ENCODE measurements around the gene DMPK.

Gene DMPK

DNA sequence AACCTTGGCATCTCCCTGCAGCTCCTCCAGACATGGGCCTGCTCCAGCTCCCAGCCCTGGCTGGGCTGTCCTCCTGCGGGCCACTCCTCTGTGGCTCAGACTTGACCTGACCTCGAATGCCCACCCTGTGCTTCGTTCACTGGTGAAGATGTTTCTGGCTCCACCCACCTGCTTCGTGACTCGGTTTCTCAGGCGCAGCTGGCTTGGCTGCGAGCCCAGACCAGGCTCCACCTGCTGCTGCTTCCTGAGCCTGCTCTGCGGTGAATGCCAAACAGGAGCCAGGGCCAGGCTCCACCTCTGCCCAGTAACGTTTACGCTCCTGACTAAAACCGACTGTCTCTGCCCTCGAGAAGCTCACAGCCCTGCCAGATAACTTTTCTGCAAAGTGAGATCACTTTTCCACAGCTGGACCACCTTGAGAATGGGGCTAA, 41.8 kb upstream of the DMPK start:
- no peak overlapping the region for H3K4me2 ChIP-seq (ENCODE audit: low read length)
- no peaks in the 10 kb centered on the region for H3K79me1 ChIP-seq (ENCODE audit: low read length)
- no peak overlapping the region for H3K18ac ChIP-seq (ENCODE audit: low read length)
- no peak overlapping the region for H2BK5ac ChIP-seq (ENCODE audit: low read depth, low read length, poor library complexity)
- no peak overlapping the region for H3K14ac ChIP-seq (ENCODE audit: low read length)
- WGBS (ENCODE audit: extremely low coverage, insufficient coverage, insufficient read length): no CpG with 5 or more reads among the region's 12 CpGs
- H4K91ac ChIP-seq (ENCODE audit: low read depth, low read length): no peak overlapping the region
- no peak overlapping the region for H3K4ac ChIP-seq (ENCODE audit: low read depth, low read length)
- H3K27me3 ChIP-seq (ENCODE audit: insufficient read depth, low read length): no peaks in the 10 kb centered on the region
- peaks cover 85 to 93% of the 10 kb centered on the region in 2 experiments for H3K36me3 ChIP-seq (ENCODE audit: control insufficient read depth in 1 of 2, insufficient read depth in 2 of 2, low read length in 2 of 2)
- no peak overlapping the region for H2BK120ac ChIP-seq (ENCODE audit: insufficient read depth, low read length, poor library complexity)
- no peak overlapping the region for H4K12ac ChIP-seq (ENCODE audit: low read depth, low read length)
- no peak overlapping the region for H2BK12ac ChIP-seq (ENCODE audit: low read length)
- no peak overlapping the region for H3K27ac ChIP-seq (ENCODE audit: low read depth, low read length)
- H2AK5ac ChIP-seq (ENCODE audit: low read length): no peak overlapping the region
- no peak overlapping the region for H2AFZ ChIP-seq (ENCODE audit: insufficient read depth, low read length, poor library complexity)
- no peak overlapping the region for H3K9ac ChIP-seq (ENCODE audit: low read length)
- no peak overlapping the region for H3K23ac ChIP-seq (ENCODE audit: low read length)
- no peak overlapping the region for H4K8ac ChIP-seq (ENCODE audit: low read depth, low read length)
- peaks cover 4% of the 10 kb centered on the region for H3K9me3 ChIP-seq (ENCODE audit: insufficient read depth, low read depth, low read length)
- H3K79me2 ChIP-seq (ENCODE audit: control insufficient read depth, insufficient read depth, low read length, poor library complexity): no peaks in the 10 kb centered on the region
- H3K4me3 ChIP-seq (ENCODE audit: low read depth, low read length): no peak overlapping the region
- no peaks in the 10 kb centered on the region for H3K4me1 ChIP-seq (ENCODE audit: control insufficient read depth in 1 of 2, insufficient read depth in 2 of 2, low read length in 2 of 2)
- no peak for DNase-seq

DNA sequence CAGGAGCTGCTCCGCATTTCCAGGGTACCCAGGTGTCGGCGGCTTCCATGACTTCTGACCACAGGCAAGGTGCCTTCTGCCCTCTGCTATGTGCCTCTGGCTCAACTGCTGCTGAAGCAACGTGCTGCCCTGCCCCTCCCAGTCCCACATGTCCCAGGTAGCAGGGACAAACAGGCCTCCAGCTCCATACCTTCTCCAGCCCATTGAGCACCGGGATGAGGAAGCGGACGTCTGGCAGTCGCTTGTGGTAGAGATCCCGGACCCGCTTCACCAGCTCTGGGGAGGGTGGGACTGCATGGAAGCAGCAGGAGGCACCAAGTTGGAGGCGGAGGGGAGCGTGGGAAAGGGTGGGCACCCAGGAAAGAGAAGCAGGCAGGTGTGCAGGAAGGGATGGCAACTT, 40.9 kb upstream of the DMPK start:
- no peak overlapping the region for H2BK12ac ChIP-seq (ENCODE audit: low read length)
- H3K79me2 ChIP-seq (ENCODE audit: control insufficient read depth, insufficient read depth, low read length, poor library complexity): no peaks in the 10 kb centered on the region
- H3K4ac ChIP-seq (ENCODE audit: low read depth, low read length): no peak overlapping the region
- H2BK120ac ChIP-seq (ENCODE audit: insufficient read depth, low read length, poor library complexity): no peak overlapping the region
- no peak overlapping the region for H3K27ac ChIP-seq (ENCODE audit: low read depth, low read length)
- H3K4me3 ChIP-seq (ENCODE audit: low read depth, low read length): no peak overlapping the region
- no peak overlapping the region for H3K14ac ChIP-seq (ENCODE audit: low read length)
- peaks cover 3% of the 10 kb centered on the region for H3K9me3 ChIP-seq (ENCODE audit: insufficient read depth, low read depth, low read length)
- no peaks in the 10 kb centered on the region for H3K4me1 ChIP-seq (ENCODE audit: control insufficient read depth in 1 of 2, insufficient read depth in 2 of 2, low read length in 2 of 2)
- H2AK5ac ChIP-seq (ENCODE audit: low read length): no peak overlapping the region
- no peak overlapping the region for H4K91ac ChIP-seq (ENCODE audit: low read depth, low read length)
- H3K23ac ChIP-seq (ENCODE audit: low read length): no peak overlapping the region
- no peak overlapping the region for H3K18ac ChIP-seq (ENCODE audit: low read length)
- no peak overlapping the region for H3K9ac ChIP-seq (ENCODE audit: low read length)
- no peaks in the 10 kb centered on the region for H3K27me3 ChIP-seq (ENCODE audit: insufficient read depth, low read length)
- no peaks in the 10 kb centered on the region for H3K79me1 ChIP-seq (ENCODE audit: low read length)
- H3K36me3 ChIP-seq (ENCODE audit: control insufficient read depth in 1 of 2, insufficient read depth in 2 of 2, low read length in 2 of 2): peaks cover 80 to 85% of the 10 kb centered on the region in 2 experiments
- no peak overlapping the region for H4K12ac ChIP-seq (ENCODE audit: low read depth, low read length)
- DNase-seq: no peak
- H2AFZ ChIP-seq (ENCODE audit: insufficient read depth, low read length, poor library complexity): no peak overlapping the region
- H2BK5ac ChIP-seq (ENCODE audit: low read depth, low read length, poor library complexity): no peak overlapping the region
- no CpG with 5 or more reads among the region's 12 CpGs for WGBS (ENCODE audit: extremely low coverage, insufficient coverage, insufficient read length)
- H4K8ac ChIP-seq (ENCODE audit: low read depth, low read length): no peak overlapping the region
- H3K4me2 ChIP-seq (ENCODE audit: low read length): no peak overlapping the region

DNA sequence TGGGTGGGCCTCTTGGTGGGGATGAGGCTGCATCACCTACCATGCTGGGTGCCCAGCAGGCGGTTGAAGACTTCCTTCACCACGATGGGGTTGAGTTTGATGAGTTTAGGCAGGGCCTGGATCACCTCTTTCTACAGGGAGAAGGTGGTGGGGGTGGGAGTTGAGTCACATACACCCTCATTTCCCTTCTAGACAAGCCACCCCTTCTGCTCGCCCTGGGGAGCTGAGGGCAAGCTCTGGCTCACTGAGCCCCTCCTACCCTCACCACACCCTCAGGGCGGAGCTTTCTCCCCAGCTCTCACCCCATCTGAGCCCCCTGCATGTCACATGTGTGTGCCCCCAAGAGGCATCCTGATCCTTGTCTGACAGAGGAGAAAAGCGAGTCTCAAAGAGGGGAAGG, 40.4 kb upstream of the DMPK start:
- H3K4me2 ChIP-seq (ENCODE audit: low read length): no peak overlapping the region
- no peak overlapping the region for H2AK5ac ChIP-seq (ENCODE audit: low read length)
- H2BK12ac ChIP-seq (ENCODE audit: low read length): no peak overlapping the region
- peaks cover 78 to 80% of the 10 kb centered on the region in 2 experiments for H3K36me3 ChIP-seq (ENCODE audit: control insufficient read depth in 1 of 2, insufficient read depth in 2 of 2, low read length in 2 of 2)
- no peak overlapping the region for H2BK120ac ChIP-seq (ENCODE audit: insufficient read depth, low read length, poor library complexity)
- H3K4me1 ChIP-seq (ENCODE audit: control insufficient read depth in 1 of 2, insufficient read depth in 2 of 2, low read length in 2 of 2): peaks cover under 1 to 3% of the 10 kb centered on the region in 2 experiments
- H3K4ac ChIP-seq (ENCODE audit: low read depth, low read length): no peak overlapping the region
- no peak for DNase-seq
- no peak overlapping the region for H4K8ac ChIP-seq (ENCODE audit: low read depth, low read length)
- H3K9me3 ChIP-seq (ENCODE audit: insufficient read depth, low read depth, low read length): peaks cover 3% of the 10 kb centered on the region
- no peak overlapping the region for H2AFZ ChIP-seq (ENCODE audit: insufficient read depth, low read length, poor library complexity)
- H3K23ac ChIP-seq (ENCODE audit: low read length): no peak overlapping the region
- no peak overlapping the region for H4K12ac ChIP-seq (ENCODE audit: low read depth, low read length)
- no peak overlapping the region for H2BK5ac ChIP-seq (ENCODE audit: low read depth, low read length, poor library complexity)
- H3K27me3 ChIP-seq (ENCODE audit: insufficient read depth, low read length): no peaks in the 10 kb centered on the region
- no peak overlapping the region for H3K9ac ChIP-seq (ENCODE audit: low read length)
- no peak overlapping the region for H4K91ac ChIP-seq (ENCODE audit: low read depth, low read length)
- no CpG with 5 or more reads among the region's 5 CpGs for WGBS (ENCODE audit: extremely low coverage, insufficient coverage, insufficient read length)
- no peak overlapping the region for H3K18ac ChIP-seq (ENCODE audit: low read length)
- no peak overlapping the region for H3K4me3 ChIP-seq (ENCODE audit: low read depth, low read length)
- H3K14ac ChIP-seq (ENCODE audit: low read length): no peak overlapping the region
- H3K27ac ChIP-seq (ENCODE audit: low read depth, low read length): no peak overlapping the region
- H3K79me2 ChIP-seq (ENCODE audit: control insufficient read depth, insufficient read depth, low read length, poor library complexity): no peaks in the 10 kb centered on the region
- no peaks in the 10 kb centered on the region for H3K79me1 ChIP-seq (ENCODE audit: low read length)

DNA sequence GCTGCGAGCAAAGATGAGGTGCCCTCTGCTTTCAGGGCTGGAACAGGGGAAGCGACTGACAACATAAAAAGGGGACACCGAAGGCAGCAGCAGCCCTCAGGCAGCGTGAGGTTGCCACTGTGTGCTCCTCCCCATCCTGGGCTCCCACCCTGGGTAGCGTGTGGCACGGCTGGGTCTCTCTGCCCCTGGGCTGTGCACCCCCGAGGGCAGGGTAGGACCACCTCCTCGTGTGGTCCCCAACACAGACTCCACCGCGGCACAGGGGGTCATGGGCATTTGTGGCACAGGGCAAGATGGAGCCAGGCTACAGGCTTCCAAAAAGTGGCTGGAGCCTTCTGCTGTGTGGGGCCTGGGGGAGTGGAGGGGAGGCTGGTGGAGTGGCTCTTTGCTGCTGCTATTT, 39.3 kb upstream of the DMPK start:
- no peak overlapping the region for H3K18ac ChIP-seq (ENCODE audit: low read length)
- H3K79me2 ChIP-seq (ENCODE audit: control insufficient read depth, insufficient read depth, low read length, poor library complexity): no peaks in the 10 kb centered on the region
- H3K27ac ChIP-seq (ENCODE audit: low read depth, low read length): no peak overlapping the region
- H3K36me3 ChIP-seq (ENCODE audit: control insufficient read depth in 1 of 2, insufficient read depth in 2 of 2, low read length in 2 of 2): peaks cover 66 to 69% of the 10 kb centered on the region in 2 experiments
- no peak overlapping the region for H4K8ac ChIP-seq (ENCODE audit: low read depth, low read length)
- H3K4me1 ChIP-seq (ENCODE audit: control insufficient read depth in 1 of 2, insufficient read depth in 2 of 2, low read length in 2 of 2): peaks cover 8 to 11% of the 10 kb centered on the region in 2 experiments
- H2BK120ac ChIP-seq (ENCODE audit: insufficient read depth, low read length, poor library complexity): no peak overlapping the region
- no peak overlapping the region for H2AK5ac ChIP-seq (ENCODE audit: low read length)
- H2AFZ ChIP-seq (ENCODE audit: insufficient read depth, low read length, poor library complexity): no peak overlapping the region
- no peak overlapping the region for H3K23ac ChIP-seq (ENCODE audit: low read length)
- no peak overlapping the region for H2BK12ac ChIP-seq (ENCODE audit: low read length)
- no peak overlapping the region for H4K91ac ChIP-seq (ENCODE audit: low read depth, low read length)
- WGBS (ENCODE audit: extremely low coverage, insufficient coverage, insufficient read length): no CpG with 5 or more reads among the region's 10 CpGs
- no peak overlapping the region for H2BK5ac ChIP-seq (ENCODE audit: low read depth, low read length, poor library complexity)
- DNase-seq: no peak
- no peak overlapping the region for H4K12ac ChIP-seq (ENCODE audit: low read depth, low read length)
- peaks cover 3% of the 10 kb centered on the region for H3K79me1 ChIP-seq (ENCODE audit: low read length)
- H3K27me3 ChIP-seq (ENCODE audit: insufficient read depth, low read length): no peaks in the 10 kb centered on the region
- H3K4me2 ChIP-seq (ENCODE audit: low read length): no peak overlapping the region
- H3K4me3 ChIP-seq (ENCODE audit: low read depth, low read length): no peak overlapping the region
- H3K4ac ChIP-seq (ENCODE audit: low read depth, low read length): no peak overlapping the region
- H3K14ac ChIP-seq (ENCODE audit: low read length): no peak overlapping the region
- H3K9ac ChIP-seq (ENCODE audit: low read length): no peak overlapping the region
- peaks cover 3% of the 10 kb centered on the region for H3K9me3 ChIP-seq (ENCODE audit: insufficient read depth, low read depth, low read length)
